GM12878 (cell line): ENCODE data around the gene RICTOR. TPM values are rescaled to one million over a fixed set of nuclear protein-coding genes. Genes with fewer than 3 reads are reported as not detected.

Experiments used
- ATAC-seq: fragments of 200-7000 bp; cut with Tn5 transposase; 3 replicates; pipeline ENCODE4 v1.9.1; 2020; ENCODE audit warnings: mild to moderate bottlenecking, moderate library complexity
- BruUV-seq: library from RNA; stranded (reverse); fragments of 400-500 nt; replicated peaks from 2 replicates; lab custom pipeline; 2021; lab: Mats Ljungman, UMichigan
- CTCF ChIA-PET: fragments of 300-600 bp; sonication (Branson Sonifier 250); formaldehyde crosslinking; extraction: SDS; loops from one replicate; lab custom pipeline; 2021; ENCODE audit warnings: inconsistent platforms; lab: Yijun Ruan, JAX
- POLR2A ChIA-PET: fragments of 350-600 bp; formaldehyde crosslinking; extraction: SDS; loops from one replicate; lab custom pipeline; 2021; ENCODE audit warnings: inconsistent platforms; lab: Charles Lee
- RAD21 ChIA-PET: fragments of 300-600 bp; sonication (Branson Sonifier 250); formaldehyde crosslinking; loops from one replicate; lab custom pipeline; 2023; ENCODE audit warnings: antibody characterized with exemption; ENCODE audit not compliant: unreplicated experiment; lab: Charles Lee
- SMC1A ChIA-PET: fragments of 300-600 bp; sonication (Branson Sonifier 250); formaldehyde crosslinking; loops from one replicate; lab custom pipeline; 2023; ENCODE audit not compliant: unreplicated experiment, uncharacterized antibody; lab: Charles Lee
- DNase-seq: peaks from one replicate; pipeline ENCODE4 v3.0.0-alpha.2; 2011; ENCODE audit warnings: low read depth, low spot score
- FAIRE-seq: peaks from 3 replicates; lab custom pipeline; 2011; peaks lifted over from hg19 to GRCh38; lab: Jason Lieb, UNC
- H2AFZ ChIP-seq: 2 replicates; pipeline ENCODE4 v1.6.0; 2011; ENCODE audit warnings: low read depth, low read length, control low read depth; ENCODE audit not compliant: control insufficient read depth
- H3K27ac ChIP-seq: 2 replicates; pipeline ENCODE4 v1.5.1; 2011; ENCODE audit warnings: control low read depth; ENCODE audit not compliant: control insufficient read depth, insufficient read depth
- H3K27me3 ChIP-seq, 2 experiments: replicated peaks in 1 of 2; 2 replicates each; pipeline versions ENCODE4 v1.6.0 to v1.6.1; 2011; ENCODE audit warnings: low read length in 1 of 2; ENCODE audit not compliant: control insufficient read depth in 2 of 2, insufficient read depth in 2 of 2
- H3K36me3 ChIP-seq, 2 experiments: 2 replicates each; pipeline ENCODE4 v1.5.1; 2011; ENCODE audit warnings: low read length in 1 of 2; ENCODE audit not compliant: control insufficient read depth in 2 of 2, insufficient read depth in 2 of 2
- H3K4me1 ChIP-seq: 2 replicates; pipeline ENCODE4 v1.6.1; 2011; ENCODE audit warnings: mild to moderate bottlenecking, low read length, moderate library complexity, mixed read lengths; ENCODE audit not compliant: control insufficient read depth, insufficient read depth
- H3K4me2 ChIP-seq: 2 replicates; pipeline ENCODE4 v1.6.0; 2011; ENCODE audit warnings: control low read depth; ENCODE audit not compliant: control insufficient read depth, insufficient read depth
- H3K4me3 ChIP-seq: fragments of 200-600 bp; sonication (generic); 2 replicates; pipeline ENCODE4 v1.5.1; 2016
- H3K79me2 ChIP-seq: 2 replicates; pipeline ENCODE4 v1.6.0; 2011; ENCODE audit warnings: low read length; ENCODE audit not compliant: control insufficient read depth, insufficient read depth
- H3K9ac ChIP-seq: 2 replicates; pipeline ENCODE4 v1.8.0; 2011; ENCODE audit warnings: low read length, control low read depth, mixed read lengths; ENCODE audit not compliant: control insufficient read depth, insufficient read depth
- H3K9me3 ChIP-seq: replicated peaks from 3 replicates; pipeline ENCODE4 v1.5.1; 2011; ENCODE audit warnings: mild to moderate bottlenecking, low read length; ENCODE audit not compliant: control insufficient read depth, insufficient read depth
- H4K20me1 ChIP-seq: 2 replicates; pipeline ENCODE4 v1.6.0; 2011; ENCODE audit not compliant: control insufficient read depth, insufficient read depth
- CHD1 ChIP-seq: IDR thresholded peaks from 2 replicates; pipeline ENCODE4 v1.6.1; 2012; ENCODE audit warnings: low read depth, low read length, improper control_type of control experiment
- ELK1 ChIP-seq: IDR thresholded peaks from 2 replicates; pipeline ENCODE4 v1.6.1; 2012; ENCODE audit warnings: low read depth, low read length, improper control_type of control experiment
- FOS ChIP-seq: IDR thresholded peaks from 3 replicates; pipeline ENCODE4 v1.6.1; 2011; ENCODE audit warnings: borderline replicate concordance; ENCODE audit not compliant: insufficient read length; ENCODE audit errors: extremely low read depth
- GABPA ChIP-seq: IDR thresholded peaks from 2 replicates; pipeline ENCODE4 v1.6.1; 2014; ENCODE audit warnings: antibody characterized with exemption, low read depth, mild to moderate bottlenecking, inconsistent platforms
- RAD21 ChIP-seq: IDR thresholded peaks from 2 replicates; pipeline ENCODE4 v1.6.1; 2011; ENCODE audit warnings: mild to moderate bottlenecking, low read depth, low read length, moderate library complexity; ENCODE audit not compliant: insufficient read depth
- SMC3 ChIP-seq: IDR thresholded peaks from 2 replicates; pipeline ENCODE4 v1.6.1; 2011; ENCODE audit warnings: low read length, improper control_type of control experiment, borderline replicate concordance
- SP1 ChIP-seq: IDR thresholded peaks from one replicate; pipeline ENCODE4 v1.6.1; 2011; ENCODE audit warnings: low read depth, low read length
- SPI1 ChIP-seq: IDR thresholded peaks from 2 replicates; pipeline ENCODE4 v1.6.1; 2011; ENCODE audit warnings: low read depth, mild to moderate bottlenecking, low read length, moderate library complexity, borderline replicate concordance; ENCODE audit not compliant: insufficient read depth
- STAT1 ChIP-seq: fragments of 450-650 bp; conservative IDR thresholded peaks from 2 replicates; pipeline ENCODE4 v1.6.1; 2014; ENCODE audit warnings: antibody characterized with exemption, mild to moderate bottlenecking
- SUZ12 ChIP-seq: fragments of 200-600 bp; sonication (generic); IDR thresholded peaks from one replicate; pipeline ENCODE4 v1.6.1; 2018; ENCODE audit warnings: antibody characterized with exemption, mild to moderate bottlenecking; ENCODE audit not compliant: unreplicated experiment
- YY1 ChIP-seq: IDR thresholded peaks from 2 replicates; pipeline ENCODE4 v1.6.1; 2011; ENCODE audit warnings: low read depth, mild to moderate bottlenecking, low read length
- WGBS: methylation state at CpG from one replicate; pipeline ENCODE4 v1.1.6; 2016; ENCODE audit warnings: low lambda C conversion rate; ENCODE audit not compliant: insufficient replicate concordance, insufficient coverage; ENCODE audit errors: missing lambda C conversion rate; 5-methylcytosine and 5-hydroxymethylcytosine counted together
- in situ Hi-C: fragments of 300-500 bp; cut with MboI; formaldehyde crosslinking; loops from 9 replicates; pipeline ENCODE4 v1.14.3; 2018; ENCODE audit warnings: mixed read lengths
- intact Hi-C: fragments of 100-400 bp; cut with micrococcal nuclease; formaldehyde crosslinking; loops from one replicate; pipeline ENCODE4 v1.14.2; 2022; ENCODE audit not compliant: unreplicated experiment
- polyA plus RNA-seq, 11 experiments: library from polyadenylated mRNA; depleted of rRNA in 4 of 11; unstranded in 6 of 11; stranded (reverse) in 5 of 11; fragments of >200 nt; fragmentation: Nextera tagmentation in 4 of 11; fragmentation: Illumina TruSeq in 1 of 11; extraction: Ambion mirVana in 4 of 11; extraction: Trizol in 1 of 11; gene quantifications; 1 replicate in 1 of 11; 2 replicates in 10 of 11; pipeline versions ENCODE4 v1.2.1 to v1.2.3, GENCODE V29; 2011 to 2016; ENCODE audit warnings: inconsistent platforms in 2 of 11, missing spikeins in 2 of 11, low read depth in 1 of 11
- total RNA-seq, 4 experiments: library from RNA; depleted of rRNA in 3 of 4; stranded (reverse); fragments of >200 nt in 3 of 4; fragmentation: Illumina TruSeq in 1 of 4; extraction: Trizol in 1 of 4; gene quantifications; 2 replicates each; pipeline versions ENCODE4 v1.2.1 to v1.2.3, GENCODE V29; 2013 to 2021
- TF ChIP-seq, protein P1 (sequence below), 3 experiments: IDR thresholded peaks in 2 of 3; conservative IDR thresholded peaks in 1 of 3; 2 replicates each; pipeline ENCODE4 v1.5.1; 2011; ENCODE audit warnings: low read depth in 3 of 3, low read length in 3 of 3, mild to moderate bottlenecking in 3 of 3, control low read depth in 2 of 3, moderate library complexity in 2 of 3, inconsistent platforms in 1 of 3, mixed read lengths in 1 of 3; ENCODE audit not compliant: control insufficient read depth in 2 of 3, insufficient read depth in 1 of 3; ENCODE audit errors: extremely low read depth in 1 of 3

Gene RICTOR
- total and polyA plus RNA-seq, 10 of the 15 experiments (the other 5 are each of a cell fraction or from before 2014, with no cell fraction given), result 2.7 to 23.0 (median 6.9) TPM

- TF ChIP-seq STAT1, result no peak
- TF ChIP-seq SUZ12, result no peak
Observed at GRCh38 chr5:38923661-38924451, 150.3 kb downstream of the RICTOR start (continued).

DNA sequence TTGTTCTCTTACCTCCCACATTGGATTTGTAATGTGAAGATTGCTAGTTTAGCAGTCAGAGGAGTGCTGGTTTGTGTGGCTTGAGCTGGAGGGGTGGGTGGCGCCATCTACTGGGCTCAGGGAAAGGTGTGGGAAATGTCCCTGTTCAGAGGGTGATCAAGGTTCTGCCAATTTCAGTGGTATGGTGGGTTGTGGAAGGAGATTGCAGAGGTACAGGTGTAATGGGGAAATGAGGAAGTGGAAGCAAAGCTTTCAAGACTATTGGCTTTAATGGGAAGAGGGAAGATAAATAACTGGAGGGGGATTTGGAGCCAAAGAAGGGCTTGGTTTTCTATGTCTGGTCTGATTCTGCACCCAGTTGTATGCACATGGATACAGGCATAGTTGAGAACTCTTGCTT is 152.0 kb downstream of the RICTOR start:
- H3K36me3 ChIP-seq, result no peaks in the 10 kb centered on the region
- WGBS, result 0% methylated on average over 1 of the region's 1 CpG
- CTCF ChIA-PET, result interaction anchor here (0.8 to 5.4 kb wide), 24 partner anchors 9 to 1509 kb away, joined by 3 to 52 read pairs (median 4); no protein-coding TSS in a partner anchor
- no peak overlapping the region for H3K4me2 ChIP-seq
- in situ Hi-C loops, result no loop called here
- no peak overlapping the region for H3K27ac ChIP-seq
- H3K79me2 ChIP-seq, result no peaks in the 10 kb centered on the region
- RAD21 ChIA-PET, result interaction anchor here (0.8 to 1.4 kb wide), 4 partner anchors 113 to 502 kb away, joined by 3 to 20 read pairs (median 4); no protein-coding TSS in a partner anchor
- BruUV-seq, result no TSS peak
- intact Hi-C loops, result loop anchor here (1.0 to 2.0 kb wide), 2 partner anchors 91 to 481 kb away; no protein-coding TSS in a partner anchor
- no peaks in the 10 kb centered on the region for H3K27me3 ChIP-seq
- DNase-seq, result no peak
- no peak for TF ChIP-seq GABPA
- no peak for TF ChIP-seq CHD1
- TF ChIP-seq, protein P1, sequence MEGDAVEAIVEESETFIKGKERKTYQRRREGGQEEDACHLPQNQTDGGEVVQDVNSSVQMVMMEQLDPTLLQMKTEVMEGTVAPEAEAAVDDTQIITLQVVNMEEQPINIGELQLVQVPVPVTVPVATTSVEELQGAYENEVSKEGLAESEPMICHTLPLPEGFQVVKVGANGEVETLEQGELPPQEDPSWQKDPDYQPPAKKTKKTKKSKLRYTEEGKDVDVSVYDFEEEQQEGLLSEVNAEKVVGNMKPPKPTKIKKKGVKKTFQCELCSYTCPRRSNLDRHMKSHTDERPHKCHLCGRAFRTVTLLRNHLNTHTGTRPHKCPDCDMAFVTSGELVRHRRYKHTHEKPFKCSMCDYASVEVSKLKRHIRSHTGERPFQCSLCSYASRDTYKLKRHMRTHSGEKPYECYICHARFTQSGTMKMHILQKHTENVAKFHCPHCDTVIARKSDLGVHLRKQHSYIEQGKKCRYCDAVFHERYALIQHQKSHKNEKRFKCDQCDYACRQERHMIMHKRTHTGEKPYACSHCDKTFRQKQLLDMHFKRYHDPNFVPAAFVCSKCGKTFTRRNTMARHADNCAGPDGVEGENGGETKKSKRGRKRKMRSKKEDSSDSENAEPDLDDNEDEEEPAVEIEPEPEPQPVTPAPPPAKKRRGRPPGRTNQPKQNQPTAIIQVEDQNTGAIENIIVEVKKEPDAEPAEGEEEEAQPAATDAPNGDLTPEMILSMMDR (IDR thresholded peaks at IDR 0.05 in 2 of 3, conservative IDR thresholded peaks at IDR 0.05 in 1 of 3; ENCODE audit: control insufficient read depth in 2 of 3, extremely low read depth in 1 of 3, insufficient read depth in 1 of 3, low read depth in 3 of 3, low read length in 3 of 3), result peak; percentile 75 to 89 (median 83)
- 0 out of 2 replicates have a peak, but pooled peaks have one; percentile 14 for TF ChIP-seq YY1
- no peak for TF ChIP-seq ELK1
- no peak for TF ChIP-seq SP1
- peak; percentile 66 for TF ChIP-seq RAD21
- TF ChIP-seq SMC3, result peak; percentile 65
- TF ChIP-seq SPI1, result peak; percentile 17; the same call in 1 of the 2 replicates
- TF ChIP-seq FOS, result no peak
- TF ChIP-seq, all 136 proteins: peak for 5
- ChIA-PET SMC1A (interaction anchor here (1.2 to 3.7 kb wide), 5 partner anchors 27 to 480 kb away, joined by 3 to 20 read pairs (median 7); no protein-coding TSS in a partner anchor), POLR2A (no interaction called here)
- no peaks in the 10 kb centered on the region for H3K4me1 ChIP-seq
- no peak overlapping the region for H3K4me3 ChIP-seq
- no peak overlapping the region for H2AFZ ChIP-seq
- peak; percentile 70 for FAIRE-seq
- peak; percentile 97 for ATAC-seq
- H3K9ac ChIP-seq, result no peak overlapping the region
- H4K20me1 ChIP-seq, result no peaks in the 10 kb centered on the region
- H3K9me3 ChIP-seq, result no peaks in the 10 kb centered on the region
